HepG2 (cell line): ENCODE data around the gene COMMD9. TPM values are rescaled to one million over a fixed set of nuclear protein-coding genes. Genes with fewer than 3 reads are reported as not detected.

Source experiments
- BRCA1 ChIP-seq: sonication (generic); formaldehyde crosslinking; IDR thresholded peaks from 2 replicates; pipeline ENCODE4 v1.4.0; 2020; ENCODE audit warnings: missing genetic modification reagents
- FOXK2 ChIP-seq: fragments of 450-650 bp; IDR thresholded peaks from 2 replicates; pipeline ENCODE4 v1.6.1; 2016
- FOXP4 ChIP-seq: sonication (generic); formaldehyde crosslinking; IDR thresholded peaks from 2 replicates; pipeline ENCODE4 v1.4.0; 2020; ENCODE audit warnings: missing genetic modification reagents
- HMG20B ChIP-seq: conservative IDR thresholded peaks from 2 replicates; pipeline ENCODE4 v1.6.1; 2016; ENCODE audit warnings: missing genetic modification reagents, missing compliant biosample characterization
- HNF4G ChIP-seq, 2 experiments: sonication (generic) in 1 of 2; formaldehyde crosslinking in 1 of 2; IDR thresholded peaks; 2 replicates each; pipeline versions ENCODE4 v1.4.0 to v1.6.1; 2011 to 2020; ENCODE audit warnings: borderline replicate concordance in 2 of 2, low read depth in 2 of 2, mild to moderate bottlenecking in 2 of 2, low read length in 1 of 2, missing genetic modification reagents in 1 of 2, moderate library complexity in 1 of 2
- KAT2B ChIP-seq: fragments of 150-350 bp; IDR thresholded peaks from 2 replicates; pipeline ENCODE4 v1.6.1; 2014; ENCODE audit warnings: low read depth, low read length, borderline replicate concordance
- KLF6 ChIP-seq: IDR thresholded peaks from 2 replicates; pipeline ENCODE4 v1.8.0; 2016; ENCODE audit warnings: missing biosample characterization, missing genetic modification reagents
- MAFK ChIP-seq, 2 experiments: IDR thresholded peaks in 1 of 2; conservative IDR thresholded peaks in 1 of 2; 2 replicates each; pipeline ENCODE4 v1.6.1; 2011; ENCODE audit warnings: improper control_type of control experiment in 2 of 2, low read length in 2 of 2
- NCOR1 ChIP-seq: fragments of 200-600 bp; sonication (generic); IDR thresholded peaks from 2 replicates; pipeline ENCODE4 v1.7.0; 2017; ENCODE audit warnings: antibody characterized with exemption, low read length, borderline replicate concordance
- NFE2L2 ChIP-seq: fragments of 150-350 bp; IDR thresholded peaks from 2 replicates; pipeline ENCODE4 v1.6.1; 2014; ENCODE audit warnings: low read length
- POLR2AphosphoS5 ChIP-seq: IDR thresholded peaks from 2 replicates; pipeline ENCODE4 v1.6.1; 2012; ENCODE audit warnings: low read depth, low read length
- RXRA ChIP-seq: sonication (generic); formaldehyde crosslinking; IDR thresholded peaks from 2 replicates; pipeline ENCODE4 v1.5.1; 2020; ENCODE audit warnings: missing genetic modification reagents
- SRSF4 ChIP-seq: fragments of 200-400 bp; formaldehyde crosslinking; IDR thresholded peaks from one replicate; pipeline ENCODE4 v1.6.1; 2018; ENCODE audit warnings: mild to moderate bottlenecking, low read depth, low read length, moderate library complexity; ENCODE audit not compliant: poor library complexity, severe bottlenecking
- TARDBP ChIP-seq: sonication (generic); formaldehyde crosslinking; IDR thresholded peaks from 2 replicates; pipeline ENCODE4 v1.8.0; 2022; ENCODE audit warnings: mild to moderate bottlenecking, missing genetic modification reagents
- TSC22D2 ChIP-seq: sonication (generic); formaldehyde crosslinking; IDR thresholded peaks from 2 replicates; pipeline ENCODE4 v1.5.1; 2020; ENCODE audit warnings: missing genetic modification reagents, mild to moderate bottlenecking, borderline replicate concordance
- ZNF224 ChIP-seq: sonication (generic); formaldehyde crosslinking; IDR thresholded peaks from 2 replicates; pipeline ENCODE4 v1.5.0; 2020; ENCODE audit warnings: mild to moderate bottlenecking, missing genetic modification reagents
- ZNF383 ChIP-seq: sonication (generic); formaldehyde crosslinking; IDR thresholded peaks from 2 replicates; pipeline ENCODE4 v1.4.0; 2020; ENCODE audit warnings: missing genetic modification reagents, mild to moderate bottlenecking, borderline replicate concordance
- ZNF510 ChIP-seq: sonication (generic); formaldehyde crosslinking; IDR thresholded peaks from 2 replicates; pipeline ENCODE4 v1.4.0; 2020; ENCODE audit warnings: low read depth, mild to moderate bottlenecking, missing genetic modification reagents
- ZNF567 ChIP-seq: sonication (generic); formaldehyde crosslinking; IDR thresholded peaks from 2 replicates; pipeline ENCODE4 v1.8.1; 2023; ENCODE audit warnings: mild to moderate bottlenecking, missing genetic modification reagents, borderline replicate concordance
- ZNF772 ChIP-seq: sonication (generic); formaldehyde crosslinking; IDR thresholded peaks from 2 replicates; pipeline ENCODE4 v1.5.0; 2020; ENCODE audit warnings: mild to moderate bottlenecking, missing genetic modification reagents
- ZNF816 ChIP-seq: sonication (generic); formaldehyde crosslinking; IDR thresholded peaks from 2 replicates; pipeline ENCODE4 v1.8.0; 2022; ENCODE audit warnings: missing genetic modification reagents, mild to moderate bottlenecking, borderline replicate concordance
- ZNF878 ChIP-seq: sonication (generic); formaldehyde crosslinking; IDR thresholded peaks from 2 replicates; pipeline ENCODE4 v1.8.1; 2023; ENCODE audit warnings: mild to moderate bottlenecking, missing genetic modification reagents, moderate library complexity
- ZSCAN20 ChIP-seq: sonication (generic); formaldehyde crosslinking; IDR thresholded peaks from 2 replicates; pipeline ENCODE4 v1.4.0; 2020; ENCODE audit warnings: missing genetic modification reagents, mild to moderate bottlenecking, borderline replicate concordance
- polyA plus RNA-seq, 8 experiments: library from polyadenylated mRNA; depleted of rRNA in 3 of 8; stranded (reverse) in 7 of 8; unstranded in 1 of 8; fragments of >200 nt; fragmentation: Illumina TruSeq in 4 of 8; extraction: Trizol in 4 of 8; gene quantifications; 2 replicates each; pipeline versions ENCODE4 v1.2.1 to v1.2.3, GENCODE V29; 2011 to 2016; ENCODE audit warnings: low read depth in 4 of 8, missing spikeins in 1 of 8, mixed read lengths in 1 of 8; ENCODE audit not compliant: insufficient read depth in 1 of 8
- total RNA-seq, 5 experiments: library from RNA; depleted of rRNA; stranded (reverse); fragments of >200 nt; fragmentation: Illumina TruSeq; extraction: Trizol; gene quantifications; 2 replicates each; pipeline ENCODE4 v1.2.3, GENCODE V29; 2016; ENCODE audit warnings: low read depth in 1 of 5
- TF ChIP-seq, protein P1 (sequence below): sonication (generic); formaldehyde crosslinking; IDR thresholded peaks from 2 replicates; pipeline ENCODE4 v1.8.0; 2022; ENCODE audit warnings: mild to moderate bottlenecking, missing genetic modification reagents; ENCODE audit not compliant: insufficient replicate concordance
- TF ChIP-seq, protein P2 (sequence below): sonication (generic); formaldehyde crosslinking; IDR thresholded peaks from 2 replicates; pipeline ENCODE4 v1.5.0; 2020; ENCODE audit warnings: missing genetic modification reagents

The COMMD9 gene
- total and polyA plus RNA-seq, 2 of the 13 experiments (the other 11 are each of a cell fraction or from before 2014, with no cell fraction given), result 47.3 to 76.7 TPM

DNA sequence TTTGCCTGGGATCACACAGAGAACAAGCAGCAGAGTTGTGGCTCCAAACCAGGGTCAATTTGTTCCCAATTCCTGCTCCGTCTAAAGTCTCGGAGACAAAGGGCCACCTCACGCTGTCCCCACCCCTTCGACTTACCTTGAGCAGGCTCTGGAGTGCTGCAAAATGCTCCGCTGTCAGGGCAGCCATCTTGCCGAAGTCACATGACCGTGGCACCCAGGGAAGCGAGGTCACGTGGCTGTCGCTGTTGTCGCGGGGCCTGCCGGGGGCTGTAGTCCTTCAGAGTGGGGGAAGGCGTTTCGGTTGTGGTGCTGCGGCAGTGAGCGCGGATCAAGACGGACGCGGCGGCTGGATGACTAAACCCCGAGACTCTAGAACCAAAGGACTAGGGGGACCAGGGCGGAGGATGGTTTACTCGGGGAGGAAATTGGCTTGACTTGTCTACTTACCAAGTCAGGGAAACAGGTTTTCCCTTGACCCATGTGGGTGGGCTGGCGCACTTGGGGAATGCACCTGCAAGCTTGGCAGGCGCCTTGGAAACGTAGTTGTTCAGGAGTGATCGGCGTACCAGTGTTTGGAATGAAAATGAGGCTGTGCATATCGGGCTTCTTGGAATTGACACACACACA, at the start of gene COMMD9 (continued):
- TF ChIP-seq NCOR1 (no peak; the same call in 1 of the 2 replicates), ZNF567 (CRISPR knock-in tag) (no peak), ZNF383 (CRISPR knock-in tag) (no peak), ZNF510 (0 out of 2 replicates have a peak, but pooled peaks have one; percentile 33), HNF4G (IDR thresholded peaks at IDR 0.05; ENCODE audit: borderline replicate concordance, low read depth, low read length) (no peak), HNF4G (CRISPR knock-in tag; IDR thresholded peaks at IDR 0.05; ENCODE audit: borderline replicate concordance, low read depth) (no peak), ZNF772 (CRISPR knock-in tag) (no peak), FOXK2 (peak; percentile 26; the same call in 1 of the 2 replicates), FOXP4 (CRISPR knock-in tag) (peak; percentile 50), MAFK (conservative IDR thresholded peaks at IDR 0.05 in 1 of 2, IDR thresholded peaks at IDR 0.05 in 1 of 2; ENCODE audit: low read length in 2 of 2) (no peak), BRCA1 (peak; percentile 77; the same call in 1 of the 2 replicates), SRSF4 (no peak), RXRA (CRISPR knock-in tag) (peak; percentile 69), KAT2B (no peak), HMG20B (CRISPR knock-in tag) (no peak), POLR2AphosphoS5 (peak; percentile 73), TARDBP (CRISPR knock-in tag) (peak; percentile 90), KLF6 (CRISPR knock-in tag) (0 out of 2 replicates have a peak, but pooled peaks have one; percentile 50), ZNF878 (CRISPR knock-in tag) (0 out of 2 replicates have a peak, but pooled peaks have one; percentile 2), TSC22D2 (CRISPR knock-in tag) (no peak), ZNF816 (CRISPR knock-in tag) (no peak), ZNF224 (no peak), NFE2L2 (no peak), ZSCAN20 (CRISPR knock-in tag) (no peak)
- TF ChIP-seq, protein P1, sequence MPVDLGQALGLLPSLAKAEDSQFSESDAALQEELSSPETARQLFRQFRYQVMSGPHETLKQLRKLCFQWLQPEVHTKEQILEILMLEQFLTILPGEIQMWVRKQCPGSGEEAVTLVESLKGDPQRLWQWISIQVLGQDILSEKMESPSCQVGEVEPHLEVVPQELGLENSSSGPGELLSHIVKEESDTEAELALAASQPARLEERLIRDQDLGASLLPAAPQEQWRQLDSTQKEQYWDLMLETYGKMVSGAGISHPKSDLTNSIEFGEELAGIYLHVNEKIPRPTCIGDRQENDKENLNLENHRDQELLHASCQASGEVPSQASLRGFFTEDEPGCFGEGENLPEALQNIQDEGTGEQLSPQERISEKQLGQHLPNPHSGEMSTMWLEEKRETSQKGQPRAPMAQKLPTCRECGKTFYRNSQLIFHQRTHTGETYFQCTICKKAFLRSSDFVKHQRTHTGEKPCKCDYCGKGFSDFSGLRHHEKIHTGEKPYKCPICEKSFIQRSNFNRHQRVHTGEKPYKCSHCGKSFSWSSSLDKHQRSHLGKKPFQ (CRISPR knock-in tag), result no peak
- TF ChIP-seq, protein P2, sequence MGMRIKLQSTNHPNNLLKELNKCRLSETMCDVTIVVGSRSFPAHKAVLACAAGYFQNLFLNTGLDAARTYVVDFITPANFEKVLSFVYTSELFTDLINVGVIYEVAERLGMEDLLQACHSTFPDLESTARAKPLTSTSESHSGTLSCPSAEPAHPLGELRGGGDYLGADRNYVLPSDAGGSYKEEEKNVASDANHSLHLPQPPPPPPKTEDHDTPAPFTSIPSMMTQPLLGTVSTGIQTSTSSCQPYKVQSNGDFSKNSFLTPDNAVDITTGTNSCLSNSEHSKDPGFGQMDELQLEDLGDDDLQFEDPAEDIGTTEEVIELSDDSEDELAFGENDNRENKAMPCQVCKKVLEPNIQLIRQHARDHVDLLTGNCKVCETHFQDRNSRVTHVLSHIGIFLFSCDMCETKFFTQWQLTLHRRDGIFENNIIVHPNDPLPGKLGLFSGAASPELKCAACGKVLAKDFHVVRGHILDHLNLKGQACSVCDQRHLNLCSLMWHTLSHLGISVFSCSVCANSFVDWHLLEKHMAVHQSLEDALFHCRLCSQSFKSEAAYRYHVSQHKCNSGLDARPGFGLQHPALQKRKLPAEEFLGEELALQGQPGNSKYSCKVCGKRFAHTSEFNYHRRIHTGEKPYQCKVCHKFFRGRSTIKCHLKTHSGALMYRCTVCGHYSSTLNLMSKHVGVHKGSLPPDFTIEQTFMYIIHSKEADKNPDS, result no peak
